Esophagus squamous epithelium (tissue), 4 donors: ENCODE results near the gene LARP4B.

ENCODE experiments used
- CTCF ChIP-seq, 6 experiments: fragments of 450-650 bp in 4 of 6; fragments of 200-600 bp in 2 of 6; sonication (generic) in 2 of 6; IDR thresholded peaks; one replicate each; pipeline ENCODE4 v1.5.1; 2016 to 2019; ENCODE audit warnings: antibody characterized with exemption in 6 of 6, mild to moderate bottlenecking in 4 of 6, moderate library complexity in 4 of 6
- POLR2A ChIP-seq, 4 donors: fragments of 450-650 bp; IDR thresholded peaks; one replicate each; pipeline ENCODE4 v1.6.1; 2017; ENCODE audit warnings: antibody characterized with exemption in 4 of 4, mild to moderate bottlenecking in 4 of 4, moderate library complexity in 3 of 4

GRCh38 chr10:964988-965417 is 33.5 kb upstream of the LARP4B start:
- no peak for TF ChIP-seq POLR2A (IDR thresholded peaks at IDR 0.05)
- TF ChIP-seq CTCF (IDR thresholded peaks at IDR 0.05), result no peak
